ENCODE results near the gene SORCS2. TPM values are rescaled to one million over a fixed set of nuclear protein-coding genes. Genes with fewer than 3 reads are reported as not detected.

The SORCS2 gene
- polyA plus RNA-seq, 1 of the 3 experiments (the other 2 are of a cell fraction) = 1.6 TPM

GRCh38 chr4:7518871-7519637 is 326.7 kb downstream of the SORCS2 start (continued):
- TF ChIP-seq, protein P1, sequence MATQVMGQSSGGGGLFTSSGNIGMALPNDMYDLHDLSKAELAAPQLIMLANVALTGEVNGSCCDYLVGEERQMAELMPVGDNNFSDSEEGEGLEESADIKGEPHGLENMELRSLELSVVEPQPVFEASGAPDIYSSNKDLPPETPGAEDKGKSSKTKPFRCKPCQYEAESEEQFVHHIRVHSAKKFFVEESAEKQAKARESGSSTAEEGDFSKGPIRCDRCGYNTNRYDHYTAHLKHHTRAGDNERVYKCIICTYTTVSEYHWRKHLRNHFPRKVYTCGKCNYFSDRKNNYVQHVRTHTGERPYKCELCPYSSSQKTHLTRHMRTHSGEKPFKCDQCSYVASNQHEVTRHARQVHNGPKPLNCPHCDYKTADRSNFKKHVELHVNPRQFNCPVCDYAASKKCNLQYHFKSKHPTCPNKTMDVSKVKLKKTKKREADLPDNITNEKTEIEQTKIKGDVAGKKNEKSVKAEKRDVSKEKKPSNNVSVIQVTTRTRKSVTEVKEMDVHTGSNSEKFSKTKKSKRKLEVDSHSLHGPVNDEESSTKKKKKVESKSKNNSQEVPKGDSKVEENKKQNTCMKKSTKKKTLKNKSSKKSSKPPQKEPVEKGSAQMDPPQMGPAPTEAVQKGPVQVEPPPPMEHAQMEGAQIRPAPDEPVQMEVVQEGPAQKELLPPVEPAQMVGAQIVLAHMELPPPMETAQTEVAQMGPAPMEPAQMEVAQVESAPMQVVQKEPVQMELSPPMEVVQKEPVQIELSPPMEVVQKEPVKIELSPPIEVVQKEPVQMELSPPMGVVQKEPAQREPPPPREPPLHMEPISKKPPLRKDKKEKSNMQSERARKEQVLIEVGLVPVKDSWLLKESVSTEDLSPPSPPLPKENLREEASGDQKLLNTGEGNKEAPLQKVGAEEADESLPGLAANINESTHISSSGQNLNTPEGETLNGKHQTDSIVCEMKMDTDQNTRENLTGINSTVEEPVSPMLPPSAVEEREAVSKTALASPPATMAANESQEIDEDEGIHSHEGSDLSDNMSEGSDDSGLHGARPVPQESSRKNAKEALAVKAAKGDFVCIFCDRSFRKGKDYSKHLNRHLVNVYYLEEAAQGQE (IDR thresholded peaks at IDR 0.05; ENCODE audit: low read depth, low read length) = no peak
- TF ChIP-seq PBX3 (IDR thresholded peaks at IDR 0.05) = no peak
- no peak for TF ChIP-seq NFIC (IDR thresholded peaks at IDR 0.05; ENCODE audit: borderline replicate concordance)

- Histone ChIP-seq H4K20me1 (ENCODE audit: insufficient read depth) (no peaks in the 10 kb centered on the region), H3K9ac (no peak overlapping the region), H3K4me3 (ENCODE audit: low read depth in 2 of 2, low read length in 1 of 2) (no peak overlapping the region), H3F3A (replicated peaks; ENCODE audit: insufficient read depth) (no peaks in the 10 kb centered on the region), H3K27me3 (ENCODE audit: insufficient read depth) (peaks cover 34% of the 10 kb centered on the region; the same call in 1 of the 2 replicates), H3K36me3 (replicated peaks in 1 of 2; ENCODE audit: control insufficient read depth in 1 of 2, insufficient read depth in 2 of 2, low read length in 1 of 2) (no peaks in the 10 kb centered on the region), H3K4me2 (no peak overlapping the region), H2AFZ (ENCODE audit: low read depth) (no peak overlapping the region), H3K27ac (ENCODE audit: low read depth in 2 of 2, low read length in 1 of 2) (no peak overlapping the region), H3K79me2 (ENCODE audit: insufficient read depth) (no peaks in the 10 kb centered on the region), H3K9me3 (no peaks in the 10 kb centered on the region), H3K9me2 (no peaks in the 10 kb centered on the region), H3K4me1 (ENCODE audit: control insufficient read depth in 1 of 2, insufficient read depth in 2 of 2, low read depth in 1 of 2, low read length in 1 of 2) (peaks cover 0 to 45% of the 10 kb centered on the region in 2 experiments; a peak in 1 of 4 replicates)
- ChIA-PET CTCF (interaction anchor here (1.0 to 1.3 kb wide), 3 partner anchors 12 to 328 kb away, joined by 3 to 5 read pairs (median 3); no protein-coding TSS in a partner anchor), POLR2A (no interaction called here)
- TF ChIP-seq, protein P2, sequence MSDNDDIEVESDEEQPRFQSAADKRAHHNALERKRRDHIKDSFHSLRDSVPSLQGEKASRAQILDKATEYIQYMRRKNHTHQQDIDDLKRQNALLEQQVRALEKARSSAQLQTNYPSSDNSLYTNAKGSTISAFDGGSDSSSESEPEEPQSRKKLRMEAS (IDR thresholded peaks at IDR 0.05; ENCODE audit: low read depth) = peak; percentile 28; the same call in 1 of the 2 replicates
- TF ChIP-seq RCOR1 (IDR thresholded peaks at IDR 0.05; ENCODE audit: low read length) (no peak), MXI1 (IDR thresholded peaks at IDR 0.05; ENCODE audit: low read depth, low read length) (peak; percentile 64; the same call in 1 of the 2 replicates)
- WGBS (ENCODE audit: low lambda C conversion rate) = 52% methylated on average over 13 of the region's 19 CpGs
- DNase-seq = peak; percentile 81
These were observed 327.5 kb downstream of the SORCS2 start for GRCh38 chr4:7519638-7520376.

All from SK-N-SH (cell line).